Measurements from ENCODE around the gene TMCO6. TPM values are rescaled to one million over a fixed set of nuclear protein-coding genes. Genes with fewer than 3 reads are reported as not detected.

TMCO6 gene
- polyA plus RNA-seq, 1 donor from 2014 or later, result 23.5 TPM

DNA sequence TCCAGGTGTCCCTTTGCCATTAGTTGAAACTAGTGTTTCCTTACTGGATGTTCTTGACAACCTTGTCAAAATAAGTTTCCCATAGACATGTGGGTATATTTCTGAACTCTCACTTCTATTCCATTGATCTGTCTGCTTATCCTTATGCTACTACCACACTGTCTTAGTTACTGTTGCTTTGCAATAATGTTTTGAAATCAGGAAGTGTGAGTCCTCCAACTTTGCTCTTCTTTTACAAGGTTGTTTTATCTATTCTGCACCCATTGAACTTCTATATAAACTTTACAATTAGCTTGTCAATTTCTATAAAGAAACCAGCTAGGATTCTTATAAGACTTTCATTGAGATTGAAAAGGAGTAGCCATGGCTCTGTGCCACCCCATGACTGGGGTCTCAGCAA lies 30.5 kb upstream of the TMCO6 start:
- H3K79me2 ChIP-seq (replicated peaks; ENCODE audit: insufficient read depth, low read length), result no peaks in the 10 kb centered on the region
- no peak overlapping the region for H2AFZ ChIP-seq (ENCODE audit: low read depth, low read length)
- no peak for TF ChIP-seq EP300 (conservative IDR thresholded peaks at IDR 0.05; ENCODE audit: poor library complexity, severe bottlenecking)
- TF ChIP-seq, protein P1, sequence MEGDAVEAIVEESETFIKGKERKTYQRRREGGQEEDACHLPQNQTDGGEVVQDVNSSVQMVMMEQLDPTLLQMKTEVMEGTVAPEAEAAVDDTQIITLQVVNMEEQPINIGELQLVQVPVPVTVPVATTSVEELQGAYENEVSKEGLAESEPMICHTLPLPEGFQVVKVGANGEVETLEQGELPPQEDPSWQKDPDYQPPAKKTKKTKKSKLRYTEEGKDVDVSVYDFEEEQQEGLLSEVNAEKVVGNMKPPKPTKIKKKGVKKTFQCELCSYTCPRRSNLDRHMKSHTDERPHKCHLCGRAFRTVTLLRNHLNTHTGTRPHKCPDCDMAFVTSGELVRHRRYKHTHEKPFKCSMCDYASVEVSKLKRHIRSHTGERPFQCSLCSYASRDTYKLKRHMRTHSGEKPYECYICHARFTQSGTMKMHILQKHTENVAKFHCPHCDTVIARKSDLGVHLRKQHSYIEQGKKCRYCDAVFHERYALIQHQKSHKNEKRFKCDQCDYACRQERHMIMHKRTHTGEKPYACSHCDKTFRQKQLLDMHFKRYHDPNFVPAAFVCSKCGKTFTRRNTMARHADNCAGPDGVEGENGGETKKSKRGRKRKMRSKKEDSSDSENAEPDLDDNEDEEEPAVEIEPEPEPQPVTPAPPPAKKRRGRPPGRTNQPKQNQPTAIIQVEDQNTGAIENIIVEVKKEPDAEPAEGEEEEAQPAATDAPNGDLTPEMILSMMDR (IDR thresholded peaks at IDR 0.05; ENCODE audit: poor library complexity, severe bottlenecking), result no peak
- no peak for TF ChIP-seq SMC3 (conservative IDR thresholded peaks at IDR 0.05; ENCODE audit: poor library complexity)
- no peak for TF ChIP-seq POLR2AphosphoS5 (IDR thresholded peaks at IDR 0.05)
- no peak for TF ChIP-seq RAD21 (conservative IDR thresholded peaks at IDR 0.05)
- TF ChIP-seq, protein P2, sequence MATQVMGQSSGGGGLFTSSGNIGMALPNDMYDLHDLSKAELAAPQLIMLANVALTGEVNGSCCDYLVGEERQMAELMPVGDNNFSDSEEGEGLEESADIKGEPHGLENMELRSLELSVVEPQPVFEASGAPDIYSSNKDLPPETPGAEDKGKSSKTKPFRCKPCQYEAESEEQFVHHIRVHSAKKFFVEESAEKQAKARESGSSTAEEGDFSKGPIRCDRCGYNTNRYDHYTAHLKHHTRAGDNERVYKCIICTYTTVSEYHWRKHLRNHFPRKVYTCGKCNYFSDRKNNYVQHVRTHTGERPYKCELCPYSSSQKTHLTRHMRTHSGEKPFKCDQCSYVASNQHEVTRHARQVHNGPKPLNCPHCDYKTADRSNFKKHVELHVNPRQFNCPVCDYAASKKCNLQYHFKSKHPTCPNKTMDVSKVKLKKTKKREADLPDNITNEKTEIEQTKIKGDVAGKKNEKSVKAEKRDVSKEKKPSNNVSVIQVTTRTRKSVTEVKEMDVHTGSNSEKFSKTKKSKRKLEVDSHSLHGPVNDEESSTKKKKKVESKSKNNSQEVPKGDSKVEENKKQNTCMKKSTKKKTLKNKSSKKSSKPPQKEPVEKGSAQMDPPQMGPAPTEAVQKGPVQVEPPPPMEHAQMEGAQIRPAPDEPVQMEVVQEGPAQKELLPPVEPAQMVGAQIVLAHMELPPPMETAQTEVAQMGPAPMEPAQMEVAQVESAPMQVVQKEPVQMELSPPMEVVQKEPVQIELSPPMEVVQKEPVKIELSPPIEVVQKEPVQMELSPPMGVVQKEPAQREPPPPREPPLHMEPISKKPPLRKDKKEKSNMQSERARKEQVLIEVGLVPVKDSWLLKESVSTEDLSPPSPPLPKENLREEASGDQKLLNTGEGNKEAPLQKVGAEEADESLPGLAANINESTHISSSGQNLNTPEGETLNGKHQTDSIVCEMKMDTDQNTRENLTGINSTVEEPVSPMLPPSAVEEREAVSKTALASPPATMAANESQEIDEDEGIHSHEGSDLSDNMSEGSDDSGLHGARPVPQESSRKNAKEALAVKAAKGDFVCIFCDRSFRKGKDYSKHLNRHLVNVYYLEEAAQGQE (IDR thresholded peaks at IDR 0.05; ENCODE audit: borderline replicate concordance), result no peak
- no peak for TF ChIP-seq EZH2 (IDR thresholded peaks at IDR 0.05; ENCODE audit: borderline replicate concordance, insufficient read depth, low read length, poor library complexity, severe bottlenecking)
- TF ChIP-seq TAF1 (IDR thresholded peaks at IDR 0.05; ENCODE audit: low read depth), result no peak
- no peak for TF ChIP-seq MXI1 (conservative IDR thresholded peaks at IDR 0.05; ENCODE audit: poor library complexity, severe bottlenecking)
- no peaks in the 10 kb centered on the region for H3F3A ChIP-seq (ENCODE audit: insufficient read depth, low read length, poor library complexity, severe bottlenecking)
- no peak overlapping the region for H3K4me3 ChIP-seq (ENCODE audit: low read length)
- no peaks in the 10 kb centered on the region for H3K36me3 ChIP-seq (ENCODE audit: insufficient read depth, low read length)
- H3K9ac ChIP-seq (ENCODE audit: low read length), result no peak overlapping the region
- no peak overlapping the region for H3K4me2 ChIP-seq (ENCODE audit: low read length)
- no peak overlapping the region for H3K27ac ChIP-seq (ENCODE audit: low read length)
- H4K20me1 ChIP-seq (ENCODE audit: insufficient read depth), result no peaks in the 10 kb centered on the region
- no peaks in the 10 kb centered on the region for H3K9me2 ChIP-seq (ENCODE audit: insufficient read depth, low read length)
- no peaks in the 10 kb centered on the region for H3K9me3 ChIP-seq (ENCODE audit: low read length)
- H3K27me3 ChIP-seq (ENCODE audit: insufficient read depth, low read depth, low read length), result no peaks in the 10 kb centered on the region

DNA sequence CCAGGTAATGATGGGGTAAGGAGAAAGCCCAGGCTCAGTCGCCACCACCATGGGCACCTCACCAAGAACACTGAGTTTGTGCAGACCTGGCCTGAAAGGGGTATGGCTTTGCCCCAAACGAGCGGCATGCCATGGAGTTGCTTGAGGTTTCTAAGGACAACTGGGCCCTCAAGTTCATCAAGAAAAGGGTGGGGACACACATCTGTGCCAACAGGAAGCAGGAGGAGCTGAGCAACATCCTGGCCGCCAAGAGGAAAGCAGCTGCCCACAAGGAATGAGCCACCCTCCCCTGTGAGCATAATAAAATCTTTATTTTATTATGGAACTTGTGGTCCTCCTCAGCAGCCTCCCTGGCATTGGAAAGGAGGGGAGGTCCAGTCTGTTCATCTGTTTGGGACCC lies 30.1 kb upstream of the TMCO6 start:
- Histone ChIP-seq H4K20me1 (ENCODE audit: insufficient read depth) (no peaks in the 10 kb centered on the region), H2AFZ (ENCODE audit: low read depth, low read length) (no peak overlapping the region), H3K27ac (ENCODE audit: low read length) (no peak overlapping the region), H3K4me3 (ENCODE audit: low read length) (no peak overlapping the region), H3K9me3 (ENCODE audit: low read length) (no peaks in the 10 kb centered on the region), H3K9ac (ENCODE audit: low read length) (no peak overlapping the region), H3K36me3 (ENCODE audit: insufficient read depth, low read length) (no peaks in the 10 kb centered on the region), H3K79me2 (replicated peaks; ENCODE audit: insufficient read depth, low read length) (no peaks in the 10 kb centered on the region), H3F3A (ENCODE audit: insufficient read depth, low read length, poor library complexity, severe bottlenecking) (no peaks in the 10 kb centered on the region), H3K27me3 (ENCODE audit: insufficient read depth, low read depth, low read length) (no peaks in the 10 kb centered on the region), H3K9me2 (ENCODE audit: insufficient read depth, low read length) (no peaks in the 10 kb centered on the region), H3K4me2 (ENCODE audit: low read length) (no peak overlapping the region)
- TF ChIP-seq, protein P2 (IDR thresholded peaks at IDR 0.05; ENCODE audit: borderline replicate concordance), result no peak
- TF ChIP-seq EP300 (conservative IDR thresholded peaks at IDR 0.05; ENCODE audit: poor library complexity, severe bottlenecking) (no peak), RAD21 (conservative IDR thresholded peaks at IDR 0.05) (no peak), SMC3 (conservative IDR thresholded peaks at IDR 0.05; ENCODE audit: poor library complexity) (no peak), EZH2 (IDR thresholded peaks at IDR 0.05; ENCODE audit: borderline replicate concordance, insufficient read depth, low read length, poor library complexity, severe bottlenecking) (no peak), TAF1 (IDR thresholded peaks at IDR 0.05; ENCODE audit: low read depth) (no peak), POLR2AphosphoS5 (IDR thresholded peaks at IDR 0.05) (no peak), MXI1 (conservative IDR thresholded peaks at IDR 0.05; ENCODE audit: poor library complexity, severe bottlenecking) (no peak)
- TF ChIP-seq, protein P1 (IDR thresholded peaks at IDR 0.05; ENCODE audit: poor library complexity, severe bottlenecking), result no peak

Data from neural cell (in vitro differentiated cells).